Measurements from ENCODE around the gene ZDHHC14.

ZDHHC14 gene

GRCh38 chr6:157629220-157629619 is 248.2 kb downstream of the ZDHHC14 start:
- Histone ChIP-seq H3K27me3 (ENCODE audit: insufficient read depth, low read depth) (no peaks in the 10 kb centered on the region), H3K4me3 (IDR thresholded peaks at IDR 0.05; ENCODE audit: insufficient read depth, low read depth, low read length) (no peak overlapping the region), H4K20me1 (ENCODE audit: insufficient read depth) (no peaks in the 10 kb centered on the region), H3K79me2 (ENCODE audit: insufficient read depth, low read depth) (no peaks in the 10 kb centered on the region), H3K4me2 (no peak overlapping the region), H3K36me3 (ENCODE audit: insufficient read depth) (no peaks in the 10 kb centered on the region), H2AFZ (ENCODE audit: low read depth) (no peak overlapping the region), H3K27ac (no peak overlapping the region), H3K4me1 (ENCODE audit: low read depth, poor library complexity, severe bottlenecking) (no peaks in the 10 kb centered on the region), H3K9ac (no peak overlapping the region)
- no peak for TF ChIP-seq CTCF (conservative IDR thresholded peaks at IDR 0.05; ENCODE audit: low read depth, low read length)

- no peaks in the 10 kb centered on the region for H3K4me1 ChIP-seq (ENCODE audit: low read depth, poor library complexity, severe bottlenecking)
- H3K9ac ChIP-seq: no peak overlapping the region
- H3K27me3 ChIP-seq (ENCODE audit: insufficient read depth, low read depth): no peaks in the 10 kb centered on the region
- H3K4me3 ChIP-seq (IDR thresholded peaks at IDR 0.05; ENCODE audit: insufficient read depth, low read depth, low read length): no peak overlapping the region
- no peaks in the 10 kb centered on the region for H4K20me1 ChIP-seq (ENCODE audit: insufficient read depth)
- H3K27ac ChIP-seq: no peak overlapping the region
- no peaks in the 10 kb centered on the region for H3K79me2 ChIP-seq (ENCODE audit: insufficient read depth, low read depth)
- H3K4me2 ChIP-seq: no peak overlapping the region
- no peak for TF ChIP-seq CTCF (conservative IDR thresholded peaks at IDR 0.05; ENCODE audit: low read depth, low read length)
- H2AFZ ChIP-seq (ENCODE audit: low read depth): no peak overlapping the region
- H3K36me3 ChIP-seq (ENCODE audit: insufficient read depth): no peaks in the 10 kb centered on the region
Measured at GRCh38 chr6:157630463-157631080, 249.6 kb downstream of the ZDHHC14 start.

- H3K4me2 ChIP-seq: no peak overlapping the region
- no peak overlapping the region for H3K27ac ChIP-seq
- no peak overlapping the region for H3K9ac ChIP-seq
- H2AFZ ChIP-seq (ENCODE audit: low read depth): no peak overlapping the region
- H3K4me3 ChIP-seq (IDR thresholded peaks at IDR 0.05; ENCODE audit: insufficient read depth, low read depth, low read length): no peak overlapping the region
- H3K27me3 ChIP-seq (ENCODE audit: insufficient read depth, low read depth): no peaks in the 10 kb centered on the region
- no peak for TF ChIP-seq CTCF (conservative IDR thresholded peaks at IDR 0.05; ENCODE audit: low read depth, low read length)
- H4K20me1 ChIP-seq (ENCODE audit: insufficient read depth): no peaks in the 10 kb centered on the region
- no peaks in the 10 kb centered on the region for H3K4me1 ChIP-seq (ENCODE audit: low read depth, poor library complexity, severe bottlenecking)
- H3K36me3 ChIP-seq (ENCODE audit: insufficient read depth): no peaks in the 10 kb centered on the region
- H3K79me2 ChIP-seq (ENCODE audit: insufficient read depth, low read depth): no peaks in the 10 kb centered on the region
Measured at GRCh38 chr6:157631412-157631811, 250.4 kb downstream of the ZDHHC14 start.

- Histone ChIP-seq H3K36me3 (ENCODE audit: insufficient read depth) (no peaks in the 10 kb centered on the region), H3K4me3 (IDR thresholded peaks at IDR 0.05; ENCODE audit: insufficient read depth, low read depth, low read length) (no peak overlapping the region), H3K4me1 (ENCODE audit: low read depth, poor library complexity, severe bottlenecking) (no peaks in the 10 kb centered on the region), H3K9ac (no peak overlapping the region), H3K27ac (no peak overlapping the region), H3K4me2 (no peak overlapping the region), H2AFZ (ENCODE audit: low read depth) (no peak overlapping the region), H3K27me3 (ENCODE audit: insufficient read depth, low read depth) (no peaks in the 10 kb centered on the region), H4K20me1 (ENCODE audit: insufficient read depth) (no peaks in the 10 kb centered on the region), H3K79me2 (ENCODE audit: insufficient read depth, low read depth) (no peaks in the 10 kb centered on the region)
- TF ChIP-seq CTCF (conservative IDR thresholded peaks at IDR 0.05; ENCODE audit: low read depth, low read length): no peak
Measured at GRCh38 chr6:157631838-157632614, 251.0 kb downstream of the ZDHHC14 start.
